MM.1S (cell line): Measurements from ENCODE around the gene CDS2.

ENCODE experiments used
- DNase-seq: peaks from one replicate; pipeline ENCODE4 v3.0.0-alpha.2; 2015
- H2AFZ ChIP-seq: fragments of 300-600 bp; sonication (generic); 2 replicates; pipeline ENCODE4 v1.6.0; 2016; ENCODE audit warnings: antibody characterized with exemption, low read length
- H3F3A ChIP-seq: fragments of 300-600 bp; sonication (generic); 2 replicates; pipeline ENCODE4 v1.6.1; 2016; ENCODE audit warnings: mild to moderate bottlenecking, antibody characterized with exemption, low read length, moderate library complexity, mixed read lengths; ENCODE audit not compliant: insufficient read depth
- H3K27ac ChIP-seq: fragments of 300-600 bp; sonication (generic); 2 replicates; pipeline ENCODE4 v1.5.1; 2016; ENCODE audit warnings: mild to moderate bottlenecking, low read length
- H3K27me3 ChIP-seq: fragments of 300-600 bp; sonication (generic); replicated peaks from 2 replicates; pipeline ENCODE4 v1.6.0; 2016; ENCODE audit warnings: low read length; ENCODE audit not compliant: insufficient read depth
- H3K36me3 ChIP-seq: fragments of 300-600 bp; sonication (generic); replicated peaks from 2 replicates; pipeline ENCODE4 v1.6.1; 2016; ENCODE audit warnings: mild to moderate bottlenecking, low read length, mixed read lengths; ENCODE audit not compliant: insufficient read depth
- H3K4me1 ChIP-seq: fragments of 300-600 bp; sonication (generic); 2 replicates; pipeline ENCODE4 v1.6.1; 2016; ENCODE audit warnings: low read length, mixed read lengths
- H3K4me2 ChIP-seq: fragments of 300-600 bp; sonication (generic); 2 replicates; pipeline ENCODE4 v1.6.0; 2016; ENCODE audit warnings: low read depth, low read length
- H3K4me3 ChIP-seq: fragments of 300-600 bp; sonication (generic); 2 replicates; pipeline ENCODE4 v1.5.1; 2016; ENCODE audit warnings: low read length, mixed read lengths
- H3K79me2 ChIP-seq: fragments of 300-600 bp; sonication (generic); 2 replicates; pipeline ENCODE4 v1.6.1; 2016; ENCODE audit warnings: mixed run types, low read length, mixed read lengths
- H3K9ac ChIP-seq: fragments of 300-600 bp; sonication (generic); 2 replicates; pipeline ENCODE4 v1.6.1; 2016; ENCODE audit warnings: low read length, mixed read lengths
- H3K9me2 ChIP-seq: fragments of 300-600 bp; sonication (generic); replicated peaks from 2 replicates; pipeline ENCODE4 v1.6.1; 2016; ENCODE audit warnings: mild to moderate bottlenecking, low read length, mixed read lengths; ENCODE audit not compliant: insufficient read depth
- H3K9me3 ChIP-seq: fragments of 300-600 bp; sonication (generic); replicated peaks from 2 replicates; pipeline ENCODE4 v1.6.1; 2016; ENCODE audit warnings: mild to moderate bottlenecking, low read length, mixed read lengths; ENCODE audit not compliant: insufficient read depth
- H4K20me1 ChIP-seq: fragments of 300-600 bp; sonication (generic); 2 replicates; pipeline ENCODE4 v1.6.1; 2016; ENCODE audit warnings: mild to moderate bottlenecking, low read length, moderate library complexity, mixed read lengths; ENCODE audit not compliant: insufficient read depth
- EZH2 ChIP-seq: fragments of 300-600 bp; sonication (generic); optimal IDR thresholded peaks from 2 replicates; pipeline ENCODE3; 2017; ENCODE audit warnings: low read depth, mild to moderate bottlenecking, antibody characterized with exemption, low read length, mixed read lengths
- EZH2phosphoT487 ChIP-seq: fragments of 300-600 bp; sonication (generic); IDR thresholded peaks from 2 replicates; pipeline ENCODE4 v1.6.1; 2018; ENCODE audit warnings: antibody characterized with exemption, low read length
- TF ChIP-seq, protein P1 (sequence below): fragments of 300-600 bp; sonication (generic); IDR thresholded peaks from 2 replicates; pipeline ENCODE4 v1.5.1; 2016; ENCODE audit warnings: antibody characterized with exemption, low read length, mixed read lengths

Gene CDS2

GRCh38 chr20:5196149-5196548 is 69.3 kb downstream of the CDS2 start:
- Histone ChIP-seq H2AFZ (no peak overlapping the region), H3K27ac (no peak overlapping the region), H3K9me3 (no peaks in the 10 kb centered on the region), H4K20me1 (no peaks in the 10 kb centered on the region), H3K36me3 (no peaks in the 10 kb centered on the region), H3K27me3 (no peaks in the 10 kb centered on the region), H3K9me2 (no peaks in the 10 kb centered on the region), H3F3A (peaks cover 33% of the 10 kb centered on the region), H3K79me2 (peaks cover 34% of the 10 kb centered on the region), H3K4me1 (peaks cover 30% of the 10 kb centered on the region), H3K4me2 (no peak overlapping the region), H3K4me3 (no peak overlapping the region), H3K9ac (no peak overlapping the region)
- DNase-seq: no peak
- TF ChIP-seq, protein P1, sequence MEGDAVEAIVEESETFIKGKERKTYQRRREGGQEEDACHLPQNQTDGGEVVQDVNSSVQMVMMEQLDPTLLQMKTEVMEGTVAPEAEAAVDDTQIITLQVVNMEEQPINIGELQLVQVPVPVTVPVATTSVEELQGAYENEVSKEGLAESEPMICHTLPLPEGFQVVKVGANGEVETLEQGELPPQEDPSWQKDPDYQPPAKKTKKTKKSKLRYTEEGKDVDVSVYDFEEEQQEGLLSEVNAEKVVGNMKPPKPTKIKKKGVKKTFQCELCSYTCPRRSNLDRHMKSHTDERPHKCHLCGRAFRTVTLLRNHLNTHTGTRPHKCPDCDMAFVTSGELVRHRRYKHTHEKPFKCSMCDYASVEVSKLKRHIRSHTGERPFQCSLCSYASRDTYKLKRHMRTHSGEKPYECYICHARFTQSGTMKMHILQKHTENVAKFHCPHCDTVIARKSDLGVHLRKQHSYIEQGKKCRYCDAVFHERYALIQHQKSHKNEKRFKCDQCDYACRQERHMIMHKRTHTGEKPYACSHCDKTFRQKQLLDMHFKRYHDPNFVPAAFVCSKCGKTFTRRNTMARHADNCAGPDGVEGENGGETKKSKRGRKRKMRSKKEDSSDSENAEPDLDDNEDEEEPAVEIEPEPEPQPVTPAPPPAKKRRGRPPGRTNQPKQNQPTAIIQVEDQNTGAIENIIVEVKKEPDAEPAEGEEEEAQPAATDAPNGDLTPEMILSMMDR: no peak
- no peak for TF ChIP-seq EZH2
- no peak for TF ChIP-seq EZH2phosphoT487

DNA sequence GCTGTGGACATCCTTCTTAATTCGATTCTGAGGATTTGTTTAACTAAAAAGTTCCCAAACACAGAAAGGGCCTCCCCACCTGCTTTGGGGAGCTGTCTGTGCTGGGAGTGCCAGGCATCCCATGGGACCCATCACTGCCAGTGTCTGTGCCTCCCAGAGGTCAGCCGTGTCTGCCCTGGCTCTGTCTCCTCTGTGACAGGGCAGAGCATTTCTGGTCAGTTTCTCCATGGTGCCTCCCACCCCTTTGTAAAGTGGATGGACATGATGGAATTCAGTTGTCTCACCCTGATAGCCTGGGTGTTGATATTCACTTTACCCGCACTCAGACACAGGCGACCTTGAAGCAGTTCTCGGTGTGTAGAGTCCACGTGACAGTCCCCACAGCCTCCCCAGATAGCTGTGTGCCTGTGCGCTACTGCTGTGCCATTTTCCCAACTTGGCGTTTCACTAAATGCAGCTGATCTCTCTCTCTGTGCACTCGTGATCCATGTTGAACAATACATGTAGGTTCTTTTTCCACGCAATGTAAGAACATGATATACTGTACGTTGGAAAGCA is 70.5 kb downstream of the CDS2 start:
- Histone ChIP-seq H3K9me3 (no peaks in the 10 kb centered on the region), H3K79me2 (peaks cover 34% of the 10 kb centered on the region), H3F3A (peaks cover 23% of the 10 kb centered on the region), H3K9me2 (no peaks in the 10 kb centered on the region), H3K4me3 (no peak overlapping the region), H3K27ac (no peak overlapping the region), H3K27me3 (no peaks in the 10 kb centered on the region), H3K4me1 (peaks cover 22% of the 10 kb centered on the region), H3K4me2 (no peak overlapping the region), H4K20me1 (no peaks in the 10 kb centered on the region), H2AFZ (no peak overlapping the region), H3K36me3 (no peaks in the 10 kb centered on the region), H3K9ac (no peak overlapping the region)
- DNase-seq: no peak
- TF ChIP-seq, protein P1: no peak
- TF ChIP-seq EZH2phosphoT487 (no peak), EZH2 (no peak)

GRCh38 chr20:5197847-5198650 is 71.2 kb downstream of the CDS2 start:
- H3K27me3 ChIP-seq: no peaks in the 10 kb centered on the region
- no peaks in the 10 kb centered on the region for H3K9me2 ChIP-seq
- H3K4me1 ChIP-seq: peaks cover 17% of the 10 kb centered on the region
- no peak overlapping the region for H2AFZ ChIP-seq
- no peak overlapping the region for H3K27ac ChIP-seq
- H3F3A ChIP-seq: peaks cover 16% of the 10 kb centered on the region
- no peak overlapping the region for H3K4me3 ChIP-seq
- peaks cover 34% of the 10 kb centered on the region for H3K79me2 ChIP-seq
- no peak overlapping the region for H3K9ac ChIP-seq
- no peaks in the 10 kb centered on the region for H3K36me3 ChIP-seq
- H4K20me1 ChIP-seq: no peaks in the 10 kb centered on the region
- TF ChIP-seq, protein P1: no peak
- TF ChIP-seq EZH2phosphoT487: no peak
- no peak for TF ChIP-seq EZH2
- no peak overlapping the region for H3K4me2 ChIP-seq
- no peaks in the 10 kb centered on the region for H3K9me3 ChIP-seq
- no peak for DNase-seq
